Ectodermal cell (in vitro differentiated cells): Measurements from ENCODE around the gene STAC2.

ENCODE experiments used
- H3K27ac ChIP-seq: 2 replicates; pipeline ENCODE4 v1.7.0; 2013; ENCODE audit warnings: mild to moderate bottlenecking, low read depth, low read length; ENCODE audit not compliant: insufficient read depth, poor library complexity, severe bottlenecking
- H3K27me3 ChIP-seq: 2 replicates; pipeline ENCODE4 v1.7.0; 2013; ENCODE audit warnings: mild to moderate bottlenecking, low read length; ENCODE audit not compliant: insufficient read depth, control insufficient read depth, poor library complexity, severe bottlenecking
- H3K36me3 ChIP-seq: one replicate; pipeline ENCODE4 v1.7.0; 2013; ENCODE audit warnings: low read length; ENCODE audit not compliant: control insufficient read depth, insufficient read depth
- H3K4me1 ChIP-seq: one replicate; pipeline ENCODE4 v1.7.0; 2013; ENCODE audit warnings: low read length; ENCODE audit not compliant: control insufficient read depth, insufficient read depth
- H3K4me3 ChIP-seq: 2 replicates; pipeline ENCODE4 v1.7.0; 2013; ENCODE audit warnings: low read depth, low read length, control low read depth; ENCODE audit not compliant: insufficient read depth
- H3K9me3 ChIP-seq: 2 replicates; pipeline ENCODE4 v1.7.0; 2013; ENCODE audit warnings: mild to moderate bottlenecking, low read length, moderate library complexity; ENCODE audit not compliant: control insufficient read depth
- WGBS, 2 experiments: methylation state at CpG; one replicate each; pipeline ENCODE4 v1.1.7; 2013; ENCODE audit warnings: missing lambda C conversion rate in 2 of 2; 5-methylcytosine and 5-hydroxymethylcytosine counted together

STAC2 gene

GRCh38 chr17:39244600-39245570 is 19.1 kb upstream of the STAC2 start:
- WGBS, 2 experiments: 48 to 51% methylated on average over 6 of the region's 6 CpGs
- Histone ChIP-seq H3K4me1 (peaks cover 4% of the 10 kb centered on the region), H3K27me3 (no peaks in the 10 kb centered on the region), H3K36me3 (no peaks in the 10 kb centered on the region), H3K4me3 (no peak overlapping the region), H3K9me3 (no peaks in the 10 kb centered on the region), H3K27ac (no peak overlapping the region)

GRCh38 chr17:39244016-39244599 is 18.4 kb upstream of the STAC2 start:
- Histone ChIP-seq H3K36me3 (no peaks in the 10 kb centered on the region), H3K4me1 (peaks cover 4% of the 10 kb centered on the region), H3K9me3 (no peaks in the 10 kb centered on the region), H3K27me3 (no peaks in the 10 kb centered on the region), H3K4me3 (no peak overlapping the region), H3K27ac (no peak overlapping the region)
- WGBS, 2 experiments: 81 to 82% methylated on average over 11 of the region's 11 CpGs

GRCh38 chr17:39243155-39243554 is 17.4 kb upstream of the STAC2 start:
- 92% methylated on average over 8 of the region's 8 CpGs for WGBS, 2 experiments
- H3K4me1 ChIP-seq: peaks cover 4% of the 10 kb centered on the region
- no peak overlapping the region for H3K27ac ChIP-seq
- no peaks in the 10 kb centered on the region for H3K36me3 ChIP-seq
- H3K4me3 ChIP-seq: no peak overlapping the region
- H3K27me3 ChIP-seq: no peaks in the 10 kb centered on the region
- no peaks in the 10 kb centered on the region for H3K9me3 ChIP-seq

GRCh38 chr17:39240631-39241030 is 14.9 kb upstream of the STAC2 start:
- no peaks in the 10 kb centered on the region for H3K36me3 ChIP-seq
- H3K4me1 ChIP-seq: peaks cover 4% of the 10 kb centered on the region
- WGBS, 2 experiments: 96 to 97% methylated on average over 5 of the region's 5 CpGs
- H3K27ac ChIP-seq: no peak overlapping the region
- no peaks in the 10 kb centered on the region for H3K9me3 ChIP-seq
- no peaks in the 10 kb centered on the region for H3K27me3 ChIP-seq
- no peak overlapping the region for H3K4me3 ChIP-seq

- Histone ChIP-seq H3K9me3 (no peaks in the 10 kb centered on the region), H3K4me3 (no peak overlapping the region), H3K27me3 (no peaks in the 10 kb centered on the region), H3K36me3 (no peaks in the 10 kb centered on the region), H3K27ac (no peak overlapping the region), H3K4me1 (peaks cover 4% of the 10 kb centered on the region)
- WGBS, 2 experiments: 39 to 42% methylated on average over 16 of the region's 16 CpGs
These were observed 14.0 kb upstream of the STAC2 start for GRCh38 chr17:39239640-39240314.

GRCh38 chr17:39238311-39238972 is 12.7 kb upstream of the STAC2 start:
- Histone ChIP-seq H3K36me3 (no peaks in the 10 kb centered on the region), H3K27me3 (no peaks in the 10 kb centered on the region), H3K27ac (no peak overlapping the region), H3K4me1 (no peaks in the 10 kb centered on the region), H3K4me3 (no peak overlapping the region), H3K9me3 (no peaks in the 10 kb centered on the region)
- WGBS, 2 experiments: 87 to 89% methylated on average over 15 of the region's 15 CpGs

GRCh38 chr17:39237586-39237985 is 11.8 kb upstream of the STAC2 start:
- 87 to 89% methylated on average over 7 of the region's 7 CpGs for WGBS, 2 experiments
- no peaks in the 10 kb centered on the region for H3K36me3 ChIP-seq
- H3K27ac ChIP-seq: no peak overlapping the region
- H3K27me3 ChIP-seq: no peaks in the 10 kb centered on the region
- no peaks in the 10 kb centered on the region for H3K4me1 ChIP-seq
- H3K4me3 ChIP-seq: no peak overlapping the region
- no peaks in the 10 kb centered on the region for H3K9me3 ChIP-seq

GRCh38 chr17:39236981-39237441 is 11.3 kb upstream of the STAC2 start:
- Histone ChIP-seq H3K36me3 (no peaks in the 10 kb centered on the region), H3K4me3 (no peak overlapping the region), H3K9me3 (no peaks in the 10 kb centered on the region), H3K27me3 (no peaks in the 10 kb centered on the region), H3K4me1 (peaks cover under 1% of the 10 kb centered on the region), H3K27ac (no peak overlapping the region)
- WGBS, 2 experiments: 84 to 90% methylated on average over 6 of the region's 6 CpGs

GRCh38 chr17:39236450-39236927 is 10.7 kb upstream of the STAC2 start:
- Histone ChIP-seq H3K4me3 (no peak overlapping the region), H3K27ac (no peak overlapping the region), H3K27me3 (no peaks in the 10 kb centered on the region), H3K36me3 (no peaks in the 10 kb centered on the region), H3K9me3 (no peaks in the 10 kb centered on the region), H3K4me1 (peaks cover 6% of the 10 kb centered on the region)
- WGBS, 2 experiments: 83 to 86% methylated on average over 5 of the region's 5 CpGs
